Sigmoid colon (tissue), 7 donors: Measurements from ENCODE around the gene QARS1. TPM values are rescaled to one million over a fixed set of nuclear protein-coding genes. Genes with fewer than 3 reads are reported as not detected.

Experiments used
- DNase-seq: peaks from one replicate; pipeline ENCODE4 v3.0.0-alpha.2; 2019
- H3K27ac ChIP-seq, 4 donors: fragments of 200-600 bp; sonication (generic); one replicate each; pipeline ENCODE4 v1.5.1; 2016 to 2019; ENCODE audit warnings: mild to moderate bottlenecking in 1 of 4
- H3K27me3 ChIP-seq, 3 donors: fragments of 200-600 bp; sonication (generic); one replicate each; pipeline ENCODE4 v1.5.1; 2019; ENCODE audit warnings: mild to moderate bottlenecking in 1 of 3
- H3K36me3 ChIP-seq, 4 donors: fragments of 200-600 bp; sonication (generic); one replicate each; pipeline ENCODE4 v1.5.1; 2016 to 2019
- H3K4me1 ChIP-seq, 4 donors: fragments of 200-600 bp; sonication (generic); one replicate each; pipeline ENCODE4 v1.5.1; 2017 to 2019
- H3K4me3 ChIP-seq, 4 donors: fragments of 200-600 bp; sonication (generic); one replicate each; pipeline ENCODE4 v1.5.1; 2017 to 2019; ENCODE audit warnings: mild to moderate bottlenecking in 2 of 4, moderate library complexity in 1 of 4
- H3K9me3 ChIP-seq, 4 donors: fragments of 200-600 bp in 3 of 4; sonication (generic) in 3 of 4; one replicate each; pipeline versions ENCODE4 v1.5.1 to v1.6.1; 2013 to 2019
- EP300 ChIP-seq, 4 donors: sonication (generic); formaldehyde crosslinking; IDR thresholded peaks; one replicate each; pipeline ENCODE4 v1.6.1; 2017; ENCODE audit warnings: antibody characterized with exemption in 4 of 4
- POLR2A ChIP-seq, 2 donors: fragments of 450-650 bp; IDR thresholded peaks; one replicate each; pipeline ENCODE4 v1.6.1; 2016; ENCODE audit warnings: antibody characterized with exemption in 2 of 2, mild to moderate bottlenecking in 2 of 2, moderate library complexity in 2 of 2
- POLR2AphosphoS5 ChIP-seq, 4 donors: sonication (generic); formaldehyde crosslinking; IDR thresholded peaks; one replicate each; pipeline ENCODE4 v1.6.1; 2017; ENCODE audit warnings: antibody characterized with exemption in 4 of 4
- WGBS, 2 donors: extraction: QIAGEN DNeasy Blood & Tissue Kit; methylation state at CpG; one replicate each; pipeline ENCODE4 v1.1.7; 2013; 5-methylcytosine and 5-hydroxymethylcytosine counted together
- intact Hi-C: fragments of 100-400 bp; cut with DNase I; formaldehyde crosslinking; loops from one replicate; pipeline ENCODE4 v1.15.1; 2023
- polyA plus RNA-seq, 3 donors: library from polyadenylated mRNA; stranded (reverse); fragments of 200-250 nt; gene quantifications; one replicate each; pipeline ENCODE4 v1.2.3, GENCODE V29; 2013
- total RNA-seq, 4 donors: library from RNA; depleted of rRNA; stranded (reverse); fragments of >200 nt; gene quantifications; one replicate each; pipeline ENCODE4 v1.1.0, GENCODE V29; 2016
- TF ChIP-seq, protein P1 (sequence below), 4 experiments: fragments of 450-650 bp in 3 of 4; fragments of 200-600 bp in 1 of 4; IDR thresholded peaks; one replicate each; pipeline ENCODE4 v1.5.1; 2016 to 2019; ENCODE audit warnings: antibody characterized with exemption in 4 of 4, mild to moderate bottlenecking in 3 of 4, moderate library complexity in 2 of 4
- donor health status: healthy with polysubstance abuse.
- donor health status: Bipolar disorder and iron deficiency.
- donor health status: healthy.

Gene QARS1
- total and polyA plus RNA-seq, 7 donors, result 158 to 363 (median 243) TPM

DNA sequence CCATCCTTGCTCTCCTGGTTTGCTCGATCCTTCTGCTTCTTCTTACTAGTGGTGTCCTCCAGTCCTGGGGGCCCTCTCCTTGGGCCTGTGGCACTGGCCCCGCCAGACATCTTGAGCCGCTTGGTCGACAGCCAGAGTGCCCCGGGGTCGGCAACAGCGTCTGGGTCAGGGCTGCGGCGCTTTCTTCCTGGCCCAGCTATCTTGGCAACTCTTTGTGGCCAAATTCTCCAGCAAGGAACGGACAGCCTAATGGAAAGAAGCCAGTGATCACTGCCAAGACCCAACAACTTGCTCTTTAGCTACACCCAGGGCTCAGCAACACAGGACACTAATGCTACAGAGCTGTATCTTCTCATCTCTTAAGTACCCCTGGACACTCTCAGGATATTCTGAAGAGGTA lies 14.5 kb upstream of the QARS1 start:
- peak overlapping the region; percentile 93 to 98 (median 94) for H3K27ac ChIP-seq
- H3K4me1 ChIP-seq, result peaks cover 0 to 30% (median 23%) of the 10 kb centered on the region in 4 donors
- H3K9me3 ChIP-seq, result no peaks in the 10 kb centered on the region
- H3K36me3 ChIP-seq, result peaks cover 68 to 80% (median 73%) of the 10 kb centered on the region in 4 donors
- intact Hi-C loops, result no loop called here
- 87 to 91% methylated on average over 10 of the region's 10 CpGs for WGBS, 2 donors
- no peak for DNase-seq
- TF ChIP-seq POLR2A (IDR thresholded peaks at IDR 0.05), result no peak
- TF ChIP-seq, protein P1, sequence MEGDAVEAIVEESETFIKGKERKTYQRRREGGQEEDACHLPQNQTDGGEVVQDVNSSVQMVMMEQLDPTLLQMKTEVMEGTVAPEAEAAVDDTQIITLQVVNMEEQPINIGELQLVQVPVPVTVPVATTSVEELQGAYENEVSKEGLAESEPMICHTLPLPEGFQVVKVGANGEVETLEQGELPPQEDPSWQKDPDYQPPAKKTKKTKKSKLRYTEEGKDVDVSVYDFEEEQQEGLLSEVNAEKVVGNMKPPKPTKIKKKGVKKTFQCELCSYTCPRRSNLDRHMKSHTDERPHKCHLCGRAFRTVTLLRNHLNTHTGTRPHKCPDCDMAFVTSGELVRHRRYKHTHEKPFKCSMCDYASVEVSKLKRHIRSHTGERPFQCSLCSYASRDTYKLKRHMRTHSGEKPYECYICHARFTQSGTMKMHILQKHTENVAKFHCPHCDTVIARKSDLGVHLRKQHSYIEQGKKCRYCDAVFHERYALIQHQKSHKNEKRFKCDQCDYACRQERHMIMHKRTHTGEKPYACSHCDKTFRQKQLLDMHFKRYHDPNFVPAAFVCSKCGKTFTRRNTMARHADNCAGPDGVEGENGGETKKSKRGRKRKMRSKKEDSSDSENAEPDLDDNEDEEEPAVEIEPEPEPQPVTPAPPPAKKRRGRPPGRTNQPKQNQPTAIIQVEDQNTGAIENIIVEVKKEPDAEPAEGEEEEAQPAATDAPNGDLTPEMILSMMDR (IDR thresholded peaks at IDR 0.05), result no peak
- no peak for TF ChIP-seq EP300 (IDR thresholded peaks at IDR 0.05)
- no peak for TF ChIP-seq POLR2AphosphoS5 (IDR thresholded peaks at IDR 0.05)
- H3K4me3 ChIP-seq, result no peak overlapping the region
- no peaks in the 10 kb centered on the region for H3K27me3 ChIP-seq

DNA sequence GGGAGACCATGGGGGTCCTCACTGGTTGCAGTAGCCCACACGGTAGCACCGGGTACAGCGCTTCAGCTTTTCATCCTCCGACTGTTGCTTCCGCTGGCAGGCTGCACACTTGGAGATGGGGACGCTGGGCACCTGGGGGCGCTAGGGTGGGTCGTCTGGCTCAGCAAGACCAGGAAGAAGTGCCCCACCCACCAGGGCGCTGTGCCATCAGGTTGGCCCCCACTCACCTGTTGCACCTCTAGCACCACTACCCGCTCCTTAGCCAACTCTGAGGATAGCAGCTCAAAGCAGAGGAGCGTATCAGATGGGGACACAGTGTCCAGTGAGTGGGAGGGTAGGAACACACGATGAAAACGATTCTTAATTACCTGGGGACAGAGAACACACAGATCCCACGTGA lies 7.7 kb upstream of the QARS1 start:
- intact Hi-C loops, result no loop called here
- H3K4me3 ChIP-seq, result no peak overlapping the region
- H3K27ac ChIP-seq, result no peak overlapping the region
- no peak for DNase-seq
- H3K4me1 ChIP-seq, result no peaks in the 10 kb centered on the region
- H3K9me3 ChIP-seq, result no peaks in the 10 kb centered on the region
- WGBS, 2 donors, result 81 to 92% methylated on average over 14 of the region's 14 CpGs
- H3K36me3 ChIP-seq, result peaks cover 83 to 99% (median 93%) of the 10 kb centered on the region in 4 donors
- no peaks in the 10 kb centered on the region for H3K27me3 ChIP-seq
- TF ChIP-seq POLR2A (IDR thresholded peaks at IDR 0.05), result no peak
- no peak for TF ChIP-seq POLR2AphosphoS5 (IDR thresholded peaks at IDR 0.05)

DNA sequence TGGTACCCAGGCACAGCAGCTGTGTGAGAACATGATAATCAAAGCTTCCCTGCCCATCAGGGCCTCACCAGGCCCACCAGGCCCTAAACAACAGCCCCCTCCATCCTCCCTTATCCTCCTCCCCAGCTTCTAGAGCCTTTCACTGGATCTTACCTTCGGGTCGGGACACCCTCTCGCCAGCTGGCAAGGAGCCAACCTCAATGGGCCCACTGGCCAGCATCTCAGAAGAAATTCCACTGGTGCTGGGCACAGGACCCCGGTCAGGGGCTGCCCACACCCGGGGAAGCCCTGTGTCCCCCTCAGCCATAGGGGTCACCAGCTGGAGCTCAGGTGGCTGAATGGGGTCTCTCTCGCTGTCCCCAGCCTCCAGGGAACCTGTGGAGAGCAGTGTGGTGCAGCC lies 6.8 kb upstream of the QARS1 start:
- no peak overlapping the region for H3K4me3 ChIP-seq
- peaks cover 74 to 96% (median 84%) of the 10 kb centered on the region in 4 donors for H3K36me3 ChIP-seq
- no peak for DNase-seq
- no peaks in the 10 kb centered on the region for H3K27me3 ChIP-seq
- no peak overlapping the region for H3K27ac ChIP-seq
- WGBS, 2 donors, result 82 to 86% methylated on average over 6 of the region's 6 CpGs
- no peaks in the 10 kb centered on the region for H3K4me1 ChIP-seq
- TF ChIP-seq POLR2AphosphoS5 (IDR thresholded peaks at IDR 0.05) (no peak), EP300 (IDR thresholded peaks at IDR 0.05) (no peak), POLR2A (IDR thresholded peaks at IDR 0.05) (no peak)
- TF ChIP-seq, protein P1 (IDR thresholded peaks at IDR 0.05), result no peak
- no peaks in the 10 kb centered on the region for H3K9me3 ChIP-seq
- intact Hi-C loops, result no loop called here

GRCh38 chr3:49110780-49111179 lies 6.2 kb upstream of the QARS1 start:
- Histone ChIP-seq H3K36me3 (peaks cover 68 to 93% (median 78%) of the 10 kb centered on the region in 4 donors), H3K9me3 (no peaks in the 10 kb centered on the region), H3K4me1 (peaks cover 0 to under 1% (median under 1%) of the 10 kb centered on the region in 4 donors), H3K27me3 (no peaks in the 10 kb centered on the region), H3K27ac (no peak overlapping the region), H3K4me3 (no peak overlapping the region)
- intact Hi-C loops, result no loop called here
- WGBS, 2 donors, result 91 to 92% methylated on average over 13 of the region's 13 CpGs
- TF ChIP-seq EP300 (IDR thresholded peaks at IDR 0.05) (no peak), POLR2AphosphoS5 (IDR thresholded peaks at IDR 0.05) (no peak), POLR2A (IDR thresholded peaks at IDR 0.05) (no peak)
- TF ChIP-seq, protein P1 (IDR thresholded peaks at IDR 0.05), result no peak
- no peak for DNase-seq

DNA sequence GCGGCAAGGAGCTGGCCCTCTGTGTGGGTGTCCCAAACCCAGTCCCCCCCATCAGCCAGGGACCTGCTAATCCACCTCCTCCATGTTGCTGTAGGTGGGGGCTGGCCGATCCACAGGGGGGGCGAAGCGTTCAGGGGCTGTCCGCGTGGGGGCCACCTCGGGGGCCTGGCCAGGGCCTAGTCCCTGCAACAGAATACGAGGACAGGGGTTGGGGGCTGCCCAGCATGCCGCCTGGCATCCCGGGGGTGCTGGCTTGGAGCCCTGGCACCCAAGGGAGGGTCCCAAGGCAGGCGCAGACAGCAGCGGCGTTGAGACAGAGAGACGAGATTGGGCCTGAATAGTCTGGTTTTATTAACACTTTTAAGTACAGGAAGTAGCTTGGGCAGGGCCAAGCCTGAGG lies 3.8 kb upstream of the QARS1 start:
- peaks cover 45 to 68% (median 54%) of the 10 kb centered on the region in 4 donors for H3K36me3 ChIP-seq
- WGBS, 2 donors, result 70 to 83% methylated on average over 14 of the region's 14 CpGs

More for the DNA sequence above, 3.8 kb upstream of the QARS1 start:
- no peaks in the 10 kb centered on the region for H3K9me3 ChIP-seq
- TF ChIP-seq, protein P1 (IDR thresholded peaks at IDR 0.05), result no peak
- TF ChIP-seq POLR2AphosphoS5 (IDR thresholded peaks at IDR 0.05), result no peak
- no peak for TF ChIP-seq POLR2A (IDR thresholded peaks at IDR 0.05)
- TF ChIP-seq EP300 (IDR thresholded peaks at IDR 0.05), result no peak
- no peak for DNase-seq
- no peak overlapping the region for H3K27ac ChIP-seq
- H3K4me1 ChIP-seq, result peaks cover 0 to 19% (median 16%) of the 10 kb centered on the region in 4 donors
- intact Hi-C loops, result no loop called here
- no peaks in the 10 kb centered on the region for H3K27me3 ChIP-seq
- no peak overlapping the region for H3K4me3 ChIP-seq
